Measurements from ENCODE around the gene AMBRA1. TPM values are rescaled to one million over a fixed set of nuclear protein-coding genes. Genes with fewer than 3 reads are reported as not detected.

AMBRA1 gene
- polyA plus RNA-seq, 3 donors, result 24.6 to 27.7 (median 24.8) TPM

- no peak for DNase-seq (ENCODE audit: extremely low read depth in 1 of 11, low read depth in 9 of 11, low spot score in 4 of 11)
These were observed 31.6 kb upstream of the AMBRA1 start for GRCh38 chr11:46625406-46625805.

DNA sequence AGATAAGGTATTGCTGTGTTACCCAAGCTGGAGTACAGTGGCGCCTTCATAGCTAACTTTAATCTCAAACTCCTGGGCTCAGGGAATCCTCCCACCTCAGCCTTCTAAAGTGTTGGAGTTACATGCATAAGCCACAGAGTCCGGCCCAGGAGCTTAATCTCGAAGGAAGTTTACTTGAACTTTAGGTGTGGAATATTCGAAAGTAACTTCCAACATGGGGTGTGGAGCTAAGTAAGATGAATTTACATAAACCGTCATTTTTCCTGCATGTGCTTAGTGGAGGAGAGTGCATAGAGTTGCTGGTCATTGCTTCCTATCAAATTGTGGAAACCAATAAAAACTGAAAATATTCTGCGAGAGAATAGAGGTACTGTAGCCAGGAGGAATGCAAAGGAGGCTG, 25.0 kb upstream of the AMBRA1 start:
- DNase-seq (ENCODE audit: extremely low read depth in 1 of 11, low read depth in 9 of 11, low spot score in 4 of 11), result no peak

GRCh38 chr11:46617972-46618314, 24.1 kb upstream of the AMBRA1 start:
- DNase-seq (ENCODE audit: extremely low read depth in 1 of 11, low read depth in 9 of 11, low spot score in 4 of 11), result no peak

DNA sequence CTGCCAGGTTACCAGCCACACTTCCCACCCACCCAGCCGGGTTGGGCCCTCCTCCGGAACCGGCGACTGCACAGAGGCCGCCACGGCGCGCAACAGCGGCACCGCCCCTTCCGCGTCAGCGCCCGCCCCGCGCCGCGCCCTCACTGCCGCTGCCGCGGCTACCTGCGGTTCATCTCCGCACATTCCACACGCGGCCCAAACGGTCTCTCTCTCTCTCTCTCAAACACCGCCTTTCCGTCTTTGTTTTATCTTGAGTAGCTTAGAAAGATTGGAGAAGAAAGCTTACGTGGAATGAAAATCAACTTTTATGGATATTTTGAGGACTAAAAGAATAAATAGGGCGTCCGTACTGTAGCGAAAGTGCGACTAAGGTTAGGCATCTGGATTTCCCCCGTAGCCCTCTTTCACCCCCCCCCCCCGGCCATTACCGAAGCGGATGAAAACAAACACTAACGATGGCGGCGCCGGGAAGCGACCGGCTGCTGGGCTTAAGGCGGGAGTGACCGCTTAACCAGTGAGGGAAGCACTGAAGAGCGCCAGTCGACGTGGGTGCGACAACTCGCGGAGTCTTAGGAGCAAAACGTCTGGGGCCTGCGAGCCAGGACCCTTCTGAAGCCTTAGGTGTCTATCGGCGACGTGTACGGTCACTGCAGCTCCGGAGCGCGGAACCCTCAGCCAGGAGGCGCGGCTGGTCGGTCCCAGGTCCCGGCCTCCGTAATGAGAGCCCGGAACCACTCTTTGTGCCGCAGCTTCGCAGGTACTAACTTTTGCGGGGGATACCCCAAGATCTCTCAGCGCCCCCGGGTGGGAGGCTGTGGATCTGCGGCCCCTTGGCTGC, 23.5 kb upstream of the AMBRA1 start, which contains the start of the genes ATG13 and HARBI1:
ATG13 (plus strand) TSS at position 420 of the 838 bp plus-strand sequence. CDS start 26,739 bp downstream, outside the sequence.
HARBI1 (minus strand) TSS at position 94 of the 838 bp plus-strand sequence. CDS start 990 bp downstream, outside the sequence.
- peak; percentile 73 to 97 (median 88) for DNase-seq (ENCODE audit: extremely low read depth in 1 of 11, low read depth in 9 of 11, low spot score in 4 of 11)

- DNase-seq (ENCODE audit: extremely low read depth in 1 of 11, low read depth in 9 of 11, low spot score in 4 of 11), result peak in 1 of 11 donors; percentile 54
These were observed 22.8 kb upstream of the AMBRA1 start for GRCh38 chr11:46616551-46617133.

DNA sequence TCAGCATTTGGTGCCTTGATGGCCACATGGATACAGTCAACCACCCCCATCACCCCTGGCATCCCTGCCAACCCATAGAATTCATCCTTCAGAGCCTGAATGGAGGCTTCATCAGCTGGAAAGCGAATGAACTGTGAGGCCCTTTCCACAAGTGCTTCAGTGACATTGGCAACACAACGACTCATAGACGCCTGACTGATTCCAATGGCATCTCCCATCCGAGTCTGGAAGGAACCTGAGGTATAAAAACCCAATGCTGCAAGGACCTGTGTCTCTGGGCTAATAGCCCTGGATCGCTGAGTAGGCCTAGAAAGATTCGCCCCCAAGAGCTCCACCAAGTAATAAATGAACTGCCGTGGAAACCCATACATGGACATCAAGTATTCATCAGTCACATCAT, 21.9 kb upstream of the AMBRA1 start:
- no peak for DNase-seq (ENCODE audit: extremely low read depth in 1 of 11, low read depth in 9 of 11, low spot score in 4 of 11)

- DNase-seq (ENCODE audit: extremely low read depth in 1 of 11, low read depth in 9 of 11, low spot score in 4 of 11), result no peak
These were observed 18.5 kb upstream of the AMBRA1 start for GRCh38 chr11:46612326-46612725.

GRCh38 chr11:46611526-46612304, 17.9 kb upstream of the AMBRA1 start:
- no peak for DNase-seq (ENCODE audit: extremely low read depth in 1 of 11, low read depth in 9 of 11, low spot score in 4 of 11)

GRCh38 chr11:46609386-46609785, 15.6 kb upstream of the AMBRA1 start:
- DNase-seq (ENCODE audit: extremely low read depth in 1 of 11, low read depth in 9 of 11, low spot score in 4 of 11), result no peak

DNA sequence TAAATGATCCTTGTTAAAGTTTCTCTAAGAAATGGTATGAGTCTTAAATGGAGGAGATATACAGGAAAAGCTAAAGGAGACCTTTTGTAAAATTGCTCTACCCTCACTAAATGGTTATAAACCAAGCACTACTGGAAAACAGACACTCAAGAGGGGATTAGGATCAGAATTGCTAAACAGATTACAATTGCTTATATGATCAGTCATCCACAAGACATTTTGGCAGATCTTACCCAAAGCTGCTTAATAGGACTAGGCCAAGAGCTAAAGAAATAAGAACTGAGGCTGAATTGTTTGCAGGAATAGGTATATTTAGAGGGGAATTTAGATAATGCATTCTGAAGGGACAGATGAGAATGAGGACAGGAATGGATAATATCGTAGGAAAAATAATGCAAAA, 13.7 kb upstream of the AMBRA1 start:
- DNase-seq (ENCODE audit: extremely low read depth in 1 of 11, low read depth in 9 of 11, low spot score in 4 of 11), result no peak

- DNase-seq (ENCODE audit: extremely low read depth in 1 of 11, low read depth in 9 of 11, low spot score in 4 of 11), result no peak
These were observed 11.0 kb upstream of the AMBRA1 start for GRCh38 chr11:46604796-46605195.

GRCh38 chr11:46603704-46604308, 10.0 kb upstream of the AMBRA1 start:
- DNase-seq (ENCODE audit: extremely low read depth in 1 of 11, low read depth in 9 of 11, low spot score in 4 of 11), result no peak

- no peak for DNase-seq (ENCODE audit: extremely low read depth in 1 of 11, low read depth in 9 of 11, low spot score in 4 of 11)
These were observed 7.3 kb upstream of the AMBRA1 start for GRCh38 chr11:46601129-46601528.

DNA sequence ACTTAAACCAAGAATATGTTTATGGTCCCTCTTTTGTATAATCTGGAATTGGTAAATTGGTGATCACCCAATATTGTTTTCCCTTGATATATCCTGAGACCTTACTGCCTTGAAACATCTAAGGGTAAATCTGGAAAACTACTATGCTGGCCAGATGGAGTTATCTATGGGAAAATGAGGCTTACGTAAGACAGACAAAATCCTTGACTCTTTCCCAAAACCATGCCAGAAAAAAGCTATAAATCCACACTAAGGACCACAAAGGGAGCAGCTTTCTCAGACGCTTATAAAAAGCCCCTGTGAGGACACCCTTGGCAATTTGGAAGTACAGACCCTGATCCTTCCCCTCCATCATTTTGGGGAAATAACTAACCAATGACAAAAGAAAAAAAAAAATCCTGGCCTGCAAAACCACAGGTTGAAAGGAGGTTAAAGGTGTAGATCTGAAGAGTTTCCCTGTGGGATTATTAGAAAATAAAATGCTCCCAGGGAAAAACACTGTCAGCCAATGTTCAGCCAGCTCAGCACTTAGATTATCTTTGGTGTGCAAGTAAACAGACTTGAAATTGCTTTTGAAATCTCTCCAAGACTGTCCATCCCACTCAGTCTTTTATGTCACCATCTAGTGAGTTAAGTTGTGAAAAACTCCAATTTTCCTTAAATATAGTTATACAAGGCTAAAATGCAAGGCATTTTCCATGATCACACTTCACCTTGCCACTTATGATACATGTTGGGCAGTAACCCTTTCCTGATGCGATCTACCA, 6.6 kb upstream of the AMBRA1 start:
- DNase-seq (ENCODE audit: extremely low read depth in 1 of 11, low read depth in 9 of 11, low spot score in 4 of 11), result no peak

GRCh38 chr11:46599340-46600193, 5.7 kb upstream of the AMBRA1 start:
- DNase-seq (ENCODE audit: extremely low read depth in 1 of 11, low read depth in 9 of 11, low spot score in 4 of 11), result no peak

- DNase-seq (ENCODE audit: extremely low read depth in 1 of 11, low read depth in 9 of 11, low spot score in 4 of 11), result no peak
These were observed 3.9 kb upstream of the AMBRA1 start for GRCh38 chr11:46597609-46598219.

GRCh38 chr11:46597155-46597554, 3.3 kb upstream of the AMBRA1 start:
- DNase-seq (ENCODE audit: extremely low read depth in 1 of 11, low read depth in 9 of 11, low spot score in 4 of 11), result no peak
